Smooth muscle cell (in vitro differentiated cells): ENCODE results near the gene FAM78B. TPM values are rescaled to one million over a fixed set of nuclear protein-coding genes. Genes with fewer than 3 reads are reported as not detected.

Experiments
- DNase-seq: peaks from one replicate; lab custom pipeline; 2025; ENCODE audit not compliant: unreplicated experiment; lab: John Stamatoyannopoulos, UW
- H2AFZ ChIP-seq: fragments of 200-600 bp; sonication (generic); 2 replicates; pipeline ENCODE4 v1.6.0; 2016; ENCODE audit warnings: antibody characterized with exemption, low read depth, mild to moderate bottlenecking
- H3F3A ChIP-seq: fragments of 200-600 bp; sonication (generic); 2 replicates; pipeline ENCODE4 v1.6.0; 2017; ENCODE audit warnings: antibody characterized with exemption, low read depth
- H3K27ac ChIP-seq: fragments of 200-600 bp; sonication (generic); 2 replicates; pipeline ENCODE4 v1.5.1; 2016; ENCODE audit warnings: low read depth, mild to moderate bottlenecking
- H3K27me3 ChIP-seq: fragments of 200-600 bp; sonication (generic); 2 replicates; pipeline ENCODE4 v1.6.1; 2016; ENCODE audit warnings: low read depth, mild to moderate bottlenecking
- H3K36me3 ChIP-seq: fragments of 200-600 bp; sonication (generic); 2 replicates; pipeline ENCODE4 v1.5.1; 2016; ENCODE audit warnings: low read depth
- H3K4me1 ChIP-seq: fragments of 200-600 bp; sonication (generic); 2 replicates; pipeline ENCODE4 v1.5.1; 2016; ENCODE audit warnings: low read depth
- H3K4me2 ChIP-seq: fragments of 200-600 bp; sonication (generic); 2 replicates; pipeline ENCODE4 v1.6.0; 2016; ENCODE audit warnings: mild to moderate bottlenecking
- H3K4me3 ChIP-seq: fragments of 200-600 bp; sonication (generic); 2 replicates; pipeline ENCODE4 v1.5.1; 2016; ENCODE audit warnings: mild to moderate bottlenecking
- H3K79me2 ChIP-seq: fragments of 200-600 bp; sonication (generic); 2 replicates; pipeline ENCODE4 v1.6.0; 2016; ENCODE audit warnings: low read depth, mild to moderate bottlenecking
- H3K9ac ChIP-seq: fragments of 200-600 bp; sonication (generic); 2 replicates; pipeline ENCODE4 v1.6.0; 2016; ENCODE audit warnings: low read depth
- H3K9me3 ChIP-seq: fragments of 200-600 bp; sonication (generic); replicated peaks from 2 replicates; pipeline ENCODE4 v1.5.1; 2016; ENCODE audit warnings: low read depth
- H4K20me1 ChIP-seq: fragments of 200-600 bp; sonication (generic); 2 replicates; pipeline ENCODE4 v1.6.0; 2016; ENCODE audit warnings: low read depth
- WGBS: methylation state at CpG from one replicate; pipeline ENCODE4 v1.1.7; 2016; ENCODE audit warnings: low lambda C conversion rate; 5-methylcytosine and 5-hydroxymethylcytosine counted together
- polyA plus RNA-seq: library from polyadenylated mRNA; unstranded; fragments of >200 nt; fragmentation: Nextera tagmentation; extraction: Ambion mirVana; gene quantifications from 2 replicates; pipeline ENCODE4 v1.2.1, GENCODE V29; 2016
- total RNA-seq: library from RNA; depleted of rRNA; stranded (reverse); fragments of >200 nt; gene quantifications from 2 replicates; pipeline ENCODE4 v1.2.3, GENCODE V29; 2014
- TF ChIP-seq, protein P1 (sequence below): fragments of 200-600 bp; sonication (generic); IDR thresholded peaks from 2 replicates; pipeline ENCODE4 v1.5.1; 2017; ENCODE audit warnings: borderline replicate concordance, mild to moderate bottlenecking, antibody characterized with exemption; ENCODE audit not compliant: insufficient read depth, poor library complexity, severe bottlenecking

Gene FAM78B
- total and polyA plus RNA-seq, 2 experiments from 2014 or later: 0.27 TPM; not detected in 1

DNA sequence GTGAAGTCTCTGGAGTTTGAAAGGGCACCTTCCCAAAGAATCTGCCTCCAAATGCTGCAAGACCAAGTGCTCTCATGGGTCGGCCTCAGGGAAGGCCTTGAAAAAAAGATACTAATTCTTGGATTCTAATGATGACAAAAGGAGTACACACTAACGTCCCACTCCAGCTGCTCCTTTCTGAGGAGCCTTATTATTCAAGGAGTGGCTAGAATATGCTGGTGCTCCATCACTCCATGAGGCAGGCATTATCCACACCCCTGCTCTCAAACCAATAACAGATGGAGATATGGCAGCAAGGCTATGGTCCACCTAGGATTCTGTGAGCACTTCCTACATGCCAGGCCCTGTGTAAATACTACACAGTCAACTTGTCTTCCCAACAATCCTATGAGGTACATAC lies 54.4 kb downstream of the FAM78B start:
- 77% methylated on average over 2 of the region's 2 CpGs for WGBS

DNA sequence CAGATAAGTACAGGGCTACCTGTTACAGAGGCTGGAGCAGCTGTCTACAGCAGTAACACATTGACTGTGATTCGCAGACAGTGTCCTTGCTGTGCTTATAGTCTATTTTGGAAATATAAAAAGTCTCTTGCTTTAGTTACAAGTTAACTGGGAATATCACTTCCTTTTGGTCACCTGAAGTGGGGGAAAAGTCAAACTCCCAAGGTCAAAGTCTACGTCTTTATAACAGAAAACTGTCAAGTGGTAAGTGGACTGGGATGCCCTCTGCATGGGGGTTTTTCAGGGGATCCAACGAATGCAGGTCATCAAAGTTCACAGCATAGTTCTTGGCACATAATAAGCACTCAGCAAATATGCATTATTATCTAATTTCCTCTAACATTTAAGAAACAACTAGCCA lies 55.4 kb downstream of the FAM78B start:
- no peak overlapping the region for H2AFZ ChIP-seq
- TF ChIP-seq, protein P1, sequence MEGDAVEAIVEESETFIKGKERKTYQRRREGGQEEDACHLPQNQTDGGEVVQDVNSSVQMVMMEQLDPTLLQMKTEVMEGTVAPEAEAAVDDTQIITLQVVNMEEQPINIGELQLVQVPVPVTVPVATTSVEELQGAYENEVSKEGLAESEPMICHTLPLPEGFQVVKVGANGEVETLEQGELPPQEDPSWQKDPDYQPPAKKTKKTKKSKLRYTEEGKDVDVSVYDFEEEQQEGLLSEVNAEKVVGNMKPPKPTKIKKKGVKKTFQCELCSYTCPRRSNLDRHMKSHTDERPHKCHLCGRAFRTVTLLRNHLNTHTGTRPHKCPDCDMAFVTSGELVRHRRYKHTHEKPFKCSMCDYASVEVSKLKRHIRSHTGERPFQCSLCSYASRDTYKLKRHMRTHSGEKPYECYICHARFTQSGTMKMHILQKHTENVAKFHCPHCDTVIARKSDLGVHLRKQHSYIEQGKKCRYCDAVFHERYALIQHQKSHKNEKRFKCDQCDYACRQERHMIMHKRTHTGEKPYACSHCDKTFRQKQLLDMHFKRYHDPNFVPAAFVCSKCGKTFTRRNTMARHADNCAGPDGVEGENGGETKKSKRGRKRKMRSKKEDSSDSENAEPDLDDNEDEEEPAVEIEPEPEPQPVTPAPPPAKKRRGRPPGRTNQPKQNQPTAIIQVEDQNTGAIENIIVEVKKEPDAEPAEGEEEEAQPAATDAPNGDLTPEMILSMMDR: no peak
- H3F3A ChIP-seq: no peaks in the 10 kb centered on the region
- H3K27ac ChIP-seq: no peak overlapping the region
- no peaks in the 10 kb centered on the region for H3K79me2 ChIP-seq
- no peak overlapping the region for H3K9ac ChIP-seq
- no peaks in the 10 kb centered on the region for H3K4me1 ChIP-seq
- H3K27me3 ChIP-seq: no peaks in the 10 kb centered on the region
- no peak for DNase-seq
- H3K9me3 ChIP-seq: no peaks in the 10 kb centered on the region
- H3K4me2 ChIP-seq: no peak overlapping the region
- no peaks in the 10 kb centered on the region for H3K36me3 ChIP-seq
- H4K20me1 ChIP-seq: no peaks in the 10 kb centered on the region
- no peak overlapping the region for H3K4me3 ChIP-seq
- WGBS: 45% methylated on average over 3 of the region's 3 CpGs

More for the DNA sequence above, 54.4 kb downstream of the FAM78B start:
- Histone ChIP-seq H4K20me1 (no peaks in the 10 kb centered on the region), H3K79me2 (no peaks in the 10 kb centered on the region), H3K4me1 (no peaks in the 10 kb centered on the region), H3K4me3 (no peak overlapping the region), H3K27me3 (no peaks in the 10 kb centered on the region), H2AFZ (no peak overlapping the region), H3K36me3 (no peaks in the 10 kb centered on the region), H3K27ac (no peak overlapping the region), H3K9ac (no peak overlapping the region), H3K4me2 (no peak overlapping the region), H3K9me3 (no peaks in the 10 kb centered on the region), H3F3A (no peaks in the 10 kb centered on the region)
- TF ChIP-seq, protein P1: no peak
- no peak for DNase-seq

DNA sequence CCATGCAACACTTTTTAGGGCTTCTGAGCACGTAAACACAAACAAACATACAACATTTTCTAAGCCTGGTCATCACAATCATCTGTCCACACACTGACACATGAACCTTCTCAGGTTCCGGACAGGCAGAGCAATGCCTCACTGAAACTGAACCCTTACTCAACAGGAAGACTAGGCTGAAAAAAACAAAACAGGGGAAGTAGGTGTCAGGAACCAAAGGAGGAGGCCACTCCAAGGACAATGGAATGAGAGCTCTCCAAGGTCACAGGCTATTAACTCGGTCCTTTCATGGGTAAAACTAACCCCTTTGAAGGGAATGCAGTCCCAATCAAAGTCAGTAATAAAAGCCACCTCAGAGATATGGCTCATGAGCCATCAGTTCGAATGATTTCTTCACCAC lies 76.6 kb downstream of the FAM78B start:
- H3K79me2 ChIP-seq: no peaks in the 10 kb centered on the region
- no peak for DNase-seq
- no peaks in the 10 kb centered on the region for H3F3A ChIP-seq
- H4K20me1 ChIP-seq: no peaks in the 10 kb centered on the region
- H3K9ac ChIP-seq: no peak overlapping the region
- H3K4me1 ChIP-seq: no peaks in the 10 kb centered on the region
- no peak overlapping the region for H3K27ac ChIP-seq
- no peaks in the 10 kb centered on the region for H3K27me3 ChIP-seq
- no peaks in the 10 kb centered on the region for H3K9me3 ChIP-seq
- WGBS: 86% methylated on average over 4 of the region's 4 CpGs
- no peak overlapping the region for H3K4me2 ChIP-seq
- TF ChIP-seq, protein P1: no peak
- H3K4me3 ChIP-seq: no peak overlapping the region
- no peaks in the 10 kb centered on the region for H3K36me3 ChIP-seq
- H2AFZ ChIP-seq: no peak overlapping the region

DNA sequence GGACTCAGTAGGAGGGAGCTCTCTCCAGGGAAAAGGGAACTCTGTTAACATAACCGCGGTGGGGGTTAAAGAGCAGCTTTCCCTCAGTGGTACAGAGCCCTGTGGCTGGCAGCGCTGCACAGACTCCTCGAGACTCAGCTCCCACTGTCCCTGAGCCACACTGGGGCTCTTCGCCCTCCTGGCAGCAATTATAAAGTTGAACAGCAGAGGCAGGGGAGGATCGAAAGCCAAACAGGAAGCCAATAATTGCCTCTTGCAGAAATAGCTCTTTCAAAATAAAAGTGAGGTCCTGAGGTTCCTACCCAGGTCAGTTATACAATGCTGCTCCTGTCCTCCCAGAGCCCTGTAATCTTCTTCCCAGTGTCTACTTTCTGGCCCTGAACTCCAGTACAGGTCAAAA lies 77.0 kb downstream of the FAM78B start:
- no peaks in the 10 kb centered on the region for H3K9me3 ChIP-seq
- no peak overlapping the region for H3K4me2 ChIP-seq
- H3K4me3 ChIP-seq: no peak overlapping the region
- H4K20me1 ChIP-seq: no peaks in the 10 kb centered on the region
- no peaks in the 10 kb centered on the region for H3K4me1 ChIP-seq
- no peak overlapping the region for H2AFZ ChIP-seq
- no peaks in the 10 kb centered on the region for H3K27me3 ChIP-seq
- no peak overlapping the region for H3K9ac ChIP-seq
- H3F3A ChIP-seq: no peaks in the 10 kb centered on the region
- no peaks in the 10 kb centered on the region for H3K36me3 ChIP-seq
- DNase-seq: no peak
- 67% methylated on average over 6 of the region's 6 CpGs for WGBS
- H3K27ac ChIP-seq: no peak overlapping the region
- TF ChIP-seq, protein P1: no peak
- no peaks in the 10 kb centered on the region for H3K79me2 ChIP-seq
